H1 (cell line): Measurements from ENCODE around the gene CDC42EP4. TPM values are rescaled to one million over a fixed set of nuclear protein-coding genes. Genes with fewer than 3 reads are reported as not detected.

Experiments
- CTCF ChIA-PET: fragments of 300-600 bp; sonication (Branson Sonifier 250); formaldehyde crosslinking; loops from one replicate; lab custom pipeline; 2021; ENCODE audit not compliant: partially characterized antibody; lab: Charles Lee
- POLR2A ChIA-PET: fragments of 300-600 bp; sonication (Branson Sonifier 250); formaldehyde crosslinking; loops from one replicate; lab custom pipeline; 2021; ENCODE audit warnings: inconsistent platforms; ENCODE audit not compliant: partially characterized antibody; lab: Charles Lee
- DNase-seq, 2 experiments: peaks; one replicate each; pipeline versions ENCODE4 v3.0.0 to v3.0.0-alpha.2; 2010 to 2022; ENCODE audit warnings: low spot score in 2 of 2, low read depth in 1 of 2, mixed read lengths in 1 of 2
- FAIRE-seq: peaks from 2 replicates; lab custom pipeline; 2011; peaks lifted over from hg19 to GRCh38; lab: Jason Lieb, UNC
- H2AFZ ChIP-seq: 2 replicates; pipeline ENCODE4 v1.8.1; 2012; ENCODE audit warnings: low read length, inconsistent platforms
- H2AK5ac ChIP-seq: 2 replicates; pipeline ENCODE4 v1.6.1; 2013; ENCODE audit warnings: low read depth, low read length
- H2BK120ac ChIP-seq: replicated peaks from 2 replicates; pipeline ENCODE3; 2013; ENCODE audit warnings: low read depth, low read length, inconsistent platforms
- H2BK12ac ChIP-seq: 2 replicates; pipeline ENCODE4 v1.6.1; 2013; ENCODE audit warnings: low read depth, low read length
- H2BK15ac ChIP-seq: 2 replicates; pipeline ENCODE4 v1.6.1; 2013; ENCODE audit warnings: low read length
- H2BK20ac ChIP-seq: 2 replicates; pipeline ENCODE4 v1.6.1; 2013; ENCODE audit warnings: low read length
- H2BK5ac ChIP-seq: 2 replicates; pipeline ENCODE4 v1.6.1; 2013; ENCODE audit warnings: low read depth, low read length
- H3K14ac ChIP-seq: 2 replicates; pipeline ENCODE4 v1.6.1; 2013; ENCODE audit warnings: inconsistent platforms; ENCODE audit not compliant: insufficient read length
- H3K18ac ChIP-seq: 2 replicates; pipeline ENCODE4 v1.6.1; 2013; ENCODE audit warnings: low read length; ENCODE audit errors: extremely low read depth
- H3K23ac ChIP-seq: 2 replicates; pipeline ENCODE4 v1.6.1; 2013; ENCODE audit warnings: inconsistent platforms; ENCODE audit not compliant: insufficient read length
- H3K23me2 ChIP-seq: 2 replicates; pipeline ENCODE4 v1.6.1; 2013; ENCODE audit warnings: low read depth, low read length
- H3K27ac ChIP-seq: 2 replicates; pipeline ENCODE4 v1.6.1; 2011; ENCODE audit warnings: low read depth, low read length, inconsistent platforms
- H3K27me3 ChIP-seq, 4 experiments: replicated peaks in 1 of 4; 1 replicate in 1 of 4; 2 replicates in 3 of 4; pipeline versions ENCODE4 v1.6.1 to v1.8.1; 2011 to 2013; ENCODE audit warnings: low read length in 3 of 4, mild to moderate bottlenecking in 3 of 4, inconsistent platforms in 2 of 4, mixed read lengths in 2 of 4, moderate library complexity in 1 of 4; ENCODE audit not compliant: control insufficient read depth in 3 of 4, insufficient read depth in 3 of 4; ENCODE audit errors: extremely low read depth in 1 of 4
- H3K36me3 ChIP-seq, 4 experiments: 2 replicates each; pipeline versions ENCODE4 v1.6.1 to v1.8.1; 2011 to 2013; ENCODE audit warnings: mild to moderate bottlenecking in 4 of 4, low read length in 3 of 4, moderate library complexity in 2 of 4, control low read depth in 1 of 4, inconsistent platforms in 1 of 4; ENCODE audit not compliant: insufficient read depth in 4 of 4, control insufficient read depth in 2 of 4
- H3K4ac ChIP-seq: replicated peaks from 2 replicates; pipeline ENCODE3; 2013; ENCODE audit warnings: low read length, low read depth, mixed read lengths, inconsistent platforms; ENCODE audit not compliant: insufficient read length
- H3K4me1 ChIP-seq, 4 experiments: replicated peaks in 1 of 4; 1 replicate in 1 of 4; 2 replicates in 3 of 4; pipeline versions ENCODE4 v1.6.1 to v1.8.1; 2011 to 2013; ENCODE audit warnings: low read length in 3 of 4, inconsistent platforms in 2 of 4, mixed read lengths in 1 of 4; ENCODE audit not compliant: insufficient read depth in 4 of 4, control insufficient read depth in 3 of 4
- H3K4me2 ChIP-seq, 2 experiments: 2 replicates each; pipeline versions ENCODE4 v1.6.1 to v1.8.1; 2011 to 2013; ENCODE audit warnings: low read depth in 2 of 2, low read length in 2 of 2, control low read depth in 1 of 2, inconsistent platforms in 1 of 2, mild to moderate bottlenecking in 1 of 2; ENCODE audit not compliant: insufficient read depth in 1 of 2
- H3K4me3 ChIP-seq, 4 experiments: fragments of 200-600, 300-600 bp in 1 of 4; sonication (generic), shearing (Covaris generic), sonication (Bioruptor Twin) in 1 of 4; 2 replicates each; pipeline versions ENCODE4 v1.5.1 to v1.8.1; 2011 to 2016; ENCODE audit warnings: low read length in 4 of 4, low read depth in 3 of 4, control low read depth in 2 of 4, inconsistent platforms in 2 of 4, mild to moderate bottlenecking in 2 of 4, mixed read lengths in 1 of 4, moderate library complexity in 1 of 4; ENCODE audit not compliant: insufficient read depth in 2 of 4; ENCODE audit errors: extremely low read depth in 1 of 4
- H3K56ac ChIP-seq: replicated peaks from 2 replicates; pipeline ENCODE3; 2013; ENCODE audit warnings: low read depth, mild to moderate bottlenecking, mixed read lengths, low read length, inconsistent platforms; ENCODE audit not compliant: insufficient read length
- H3K79me1 ChIP-seq: 2 replicates; pipeline ENCODE4 v1.6.1; 2013; ENCODE audit warnings: low read depth, low read length, control low read depth
- H3K79me2 ChIP-seq, 2 experiments: 2 replicates each; pipeline versions ENCODE4 v1.6.1 to v1.8.1; 2012 to 2013; ENCODE audit warnings: low read length in 2 of 2, mild to moderate bottlenecking in 2 of 2, inconsistent platforms in 1 of 2; ENCODE audit not compliant: insufficient read depth in 2 of 2, control insufficient read depth in 1 of 2
- H3K9ac ChIP-seq, 4 experiments: replicated peaks in 1 of 4; 1 replicate in 1 of 4; 2 replicates in 3 of 4; pipeline versions ENCODE4 v1.6.1 to v1.8.1; 2011 to 2013; ENCODE audit warnings: low read depth in 3 of 4, low read length in 3 of 4, control low read depth in 2 of 4, mild to moderate bottlenecking in 2 of 4, moderate library complexity in 2 of 4, inconsistent platforms in 1 of 4; ENCODE audit errors: extremely low read depth in 1 of 4
- H3K9me3 ChIP-seq, 2 experiments: 2 replicates each; pipeline versions ENCODE4 v1.6.1 to v1.8.1; 2012 to 2013; ENCODE audit warnings: mild to moderate bottlenecking in 2 of 2, moderate library complexity in 2 of 2, control low read depth in 1 of 2, inconsistent platforms in 1 of 2, low read depth in 1 of 2, low read length in 1 of 2, mixed read lengths in 1 of 2; ENCODE audit not compliant: insufficient read depth in 2 of 2
- H4K20me1 ChIP-seq, 2 experiments: replicated peaks in 1 of 2; 2 replicates each; pipeline versions ENCODE3 to v1.8.1; 2011 to 2013; ENCODE audit warnings: inconsistent platforms in 2 of 2, low read length in 2 of 2, mild to moderate bottlenecking in 1 of 2; ENCODE audit not compliant: insufficient read depth in 2 of 2, control insufficient read depth in 1 of 2
- H4K5ac ChIP-seq: 2 replicates; pipeline ENCODE4 v1.6.1; 2013; ENCODE audit warnings: low read length, low read depth, mixed read lengths, inconsistent platforms; ENCODE audit not compliant: insufficient read length
- H4K8ac ChIP-seq: 2 replicates; pipeline ENCODE4 v1.8.0; 2013; ENCODE audit warnings: mild to moderate bottlenecking, moderate library complexity, low read length, inconsistent platforms; ENCODE audit not compliant: insufficient read depth; ENCODE audit errors: extremely low read depth
- H4K91ac ChIP-seq: replicated peaks from 2 replicates; pipeline ENCODE3; 2013; ENCODE audit warnings: low read length, mixed read lengths, inconsistent platforms; ENCODE audit not compliant: insufficient read length
- EZH2 ChIP-seq: fragments of 200-600 bp; sonication (generic); IDR thresholded peaks from 2 replicates; pipeline ENCODE4 v1.7.1; 2012; ENCODE audit warnings: low read depth, mild to moderate bottlenecking, moderate library complexity, low read length, inconsistent platforms; ENCODE audit not compliant: severe bottlenecking
- YY1 ChIP-seq: IDR thresholded peaks from 2 replicates; pipeline ENCODE4 v1.6.1; 2011; ENCODE audit warnings: low read depth, mild to moderate bottlenecking, low read length
- WGBS, 2 experiments: shearing (Covaris generic) in 1 of 2; methylation state at CpG; one replicate each; pipeline versions ENCODE4 v1.1.6 to v1.1.7; 2013 to 2015; ENCODE audit warnings: low lambda C conversion rate in 2 of 2, mixed read lengths in 2 of 2, inconsistent platforms in 1 of 2, low coverage in 1 of 2, missing lambda C conversion rate in 1 of 2; ENCODE audit not compliant: insufficient replicate concordance in 2 of 2, insufficient coverage in 1 of 2, insufficient read length in 1 of 2; ENCODE audit errors: extremely low coverage in 1 of 2, missing lambda C conversion rate in 1 of 2; 5-methylcytosine and 5-hydroxymethylcytosine counted together
- polyA plus RNA-seq, 7 experiments: library from polyadenylated mRNA; depleted of rRNA in 3 of 7; stranded (reverse) in 5 of 7; unstranded in 2 of 7; fragments of >200 nt in 5 of 7; fragments of 200-250 nt in 2 of 7; gene quantifications; 1 replicate in 5 of 7; 2 replicates in 1 of 7; 4 replicates in 1 of 7; pipeline versions ENCODE4 v1.2.1 to v1.2.3, GENCODE V29; 2011 to 2013; ENCODE audit warnings: missing spikeins in 2 of 7, mixed read lengths in 2 of 7
- total RNA-seq: library from RNA; stranded (reverse); fragmentation: NEBNext Ultra II Directional; extraction: Animal tissue kit (Norgen Biotek cat#: 25700); gene quantifications from 2 replicates; pipeline ENCODE4 v1.2.1, GENCODE V29; 2021

CDC42EP4 gene
- total and polyA plus RNA-seq, 2 of the 8 experiments (the other 6 are each of a cell fraction or from before 2014, with no cell fraction given): 8.8 to 12.6 TPM

DNA sequence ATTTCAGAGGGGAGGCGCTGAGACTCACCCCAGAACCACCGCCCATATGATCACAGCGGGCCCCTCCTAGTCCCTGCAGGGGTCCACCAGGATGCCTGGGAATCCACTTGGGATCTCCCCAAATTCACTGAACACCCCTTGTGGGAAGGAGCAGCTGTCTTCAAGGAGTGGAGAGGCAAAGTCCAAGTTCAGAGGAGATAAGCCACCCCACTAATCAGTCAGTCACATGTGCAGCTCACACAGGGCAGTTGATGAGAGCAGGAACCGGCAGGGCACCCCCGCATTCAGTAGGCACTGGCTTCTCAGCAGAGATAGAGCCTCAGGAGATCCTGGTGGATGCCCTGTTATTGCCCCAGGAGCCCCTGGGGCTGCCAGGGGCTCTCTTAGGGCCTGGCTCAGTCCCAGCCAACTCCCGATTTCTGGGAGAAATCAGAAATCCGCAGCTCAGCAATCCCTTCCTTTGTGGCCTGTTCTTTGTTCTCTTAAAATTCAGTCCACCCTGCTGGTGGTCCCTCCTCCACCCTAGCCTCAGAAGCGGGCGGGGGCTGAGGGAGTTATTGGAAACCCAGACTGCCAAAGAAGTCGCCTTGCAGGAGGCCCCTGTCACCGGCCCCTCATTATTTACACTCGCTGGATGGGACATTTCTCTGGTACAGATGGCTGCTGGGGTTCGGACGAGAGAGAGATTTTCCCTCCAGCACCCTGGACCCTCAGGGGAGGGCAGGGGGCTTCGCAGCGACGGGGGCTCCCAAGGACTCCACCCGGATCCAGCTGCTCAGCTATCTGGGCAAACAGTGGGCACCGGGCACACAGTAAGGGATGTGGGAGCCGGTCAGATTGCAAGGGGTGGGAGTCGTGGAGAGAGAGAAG, 1.8 kb downstream of the CDC42EP4 start:
- Histone ChIP-seq H3K9ac (peak overlapping the region in 3 of 4 experiments; percentile 42 to 53 (median 49); a peak in 4 of 7 replicates), H4K20me1 (peaks cover 0 to 2% of the 10 kb centered on the region in 2 experiments), H3K27ac (no peak overlapping the region), H3K4me3 (peak overlapping the region; percentile 78 to 92 (median 82)), H4K8ac (peak overlapping the region; percentile 88), H2BK120ac (peak overlapping the region; percentile 47), H3K4ac (peak overlapping the region; percentile 69), H3K18ac (peak overlapping the region; percentile 81), H3K79me1 (no peaks in the 10 kb centered on the region; the same call in none of the 2 replicates), H2BK15ac (0 out of 2 replicates have a peak overlapping the region, but pooled peaks have one; percentile 20), H4K5ac (peak overlapping the region; percentile 4), H3K27me3 (peaks cover 0 to 10% (median 5%) of the 10 kb centered on the region in 4 experiments; a peak in 3 of 7 replicates), H3K56ac (peak overlapping the region; percentile 84), H3K4me2 (peak overlapping the region; percentile 93), H2AFZ (no peak overlapping the region), H2BK5ac (no peak overlapping the region), H2BK20ac (no peak overlapping the region), H3K14ac (no peak overlapping the region), H3K36me3 (no peaks in the 10 kb centered on the region), H3K4me1 (peaks cover 5 to 32% (median 25%) of the 10 kb centered on the region in 4 experiments), H2AK5ac (0 out of 2 replicates have a peak overlapping the region, but pooled peaks have one; percentile 75), H3K23me2 (peaks cover 16% of the 10 kb centered on the region; the same call in 1 of the 2 replicates), H4K91ac (peak overlapping the region; percentile 93), H3K79me2 (peaks cover 0 to 19% of the 10 kb centered on the region in 2 experiments; a peak in 1 of 4 replicates), H2BK12ac (peak overlapping the region; percentile 90; the same call in 1 of the 2 replicates), H3K9me3 (no peaks in the 10 kb centered on the region), H3K23ac (no peak overlapping the region)
- FAIRE-seq (no peak), DNase-seq (peak in 1 of 2 experiments; percentile 60)
- ChIA-PET POLR2A (interaction anchor here (1.0 to 6.6 kb wide), 7 partner anchors 8 to 78 kb away, joined by 3 to 49 read pairs (median 5); a partner anchor contains a TSS), CTCF (interaction anchor here (0.9 to 8.5 kb wide), 20 partner anchors 10 to 337 kb away, joined by 3 to 53 read pairs (median 8); partner anchors contain the start of gene CPSF4L)
- TF ChIP-seq EZH2: peak; percentile 8
- no peak for TF ChIP-seq YY1
- WGBS, 2 experiments: 14% methylated on average over 21 of the region's 21 CpGs; no CpG with 5 or more reads in 1 of the 2 experiments
